GM18873 (cell line): ENCODE measurements around the gene ROCK2.
A peak's percentile ranks its signal among the peaks of the same experiment; 100 is the strongest.

Experiments used
- ATAC-seq: cut with Tn5 transposase; IDR thresholded peaks from one replicate; pipeline ENCODE4 v1.9.1; 2021; ENCODE audit warnings: mild to moderate bottlenecking, moderate library complexity, moderate number of reproducible peaks; ENCODE audit not compliant: unreplicated experiment, low FRiP score

Gene ROCK2

DNA sequence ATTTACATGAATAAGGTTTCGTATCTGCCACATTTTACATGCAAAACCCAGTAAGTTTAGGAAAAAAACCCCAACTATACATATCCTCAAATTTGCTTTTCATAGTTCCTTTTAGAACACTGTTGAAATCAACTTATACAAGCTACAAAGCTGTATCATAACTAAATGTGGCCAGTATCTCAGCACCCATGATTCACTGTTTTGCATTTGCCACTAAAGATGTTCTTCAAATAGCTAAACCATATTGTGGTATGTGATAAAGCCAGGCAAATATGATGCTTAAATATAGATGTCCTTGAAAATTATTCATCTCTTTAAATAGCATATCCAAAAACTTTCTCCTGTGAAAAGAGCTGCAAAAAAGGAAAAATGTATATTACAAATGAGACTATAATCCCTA is 29.9 kb downstream of the ROCK2 start:
- ATAC-seq = no peak

DNA sequence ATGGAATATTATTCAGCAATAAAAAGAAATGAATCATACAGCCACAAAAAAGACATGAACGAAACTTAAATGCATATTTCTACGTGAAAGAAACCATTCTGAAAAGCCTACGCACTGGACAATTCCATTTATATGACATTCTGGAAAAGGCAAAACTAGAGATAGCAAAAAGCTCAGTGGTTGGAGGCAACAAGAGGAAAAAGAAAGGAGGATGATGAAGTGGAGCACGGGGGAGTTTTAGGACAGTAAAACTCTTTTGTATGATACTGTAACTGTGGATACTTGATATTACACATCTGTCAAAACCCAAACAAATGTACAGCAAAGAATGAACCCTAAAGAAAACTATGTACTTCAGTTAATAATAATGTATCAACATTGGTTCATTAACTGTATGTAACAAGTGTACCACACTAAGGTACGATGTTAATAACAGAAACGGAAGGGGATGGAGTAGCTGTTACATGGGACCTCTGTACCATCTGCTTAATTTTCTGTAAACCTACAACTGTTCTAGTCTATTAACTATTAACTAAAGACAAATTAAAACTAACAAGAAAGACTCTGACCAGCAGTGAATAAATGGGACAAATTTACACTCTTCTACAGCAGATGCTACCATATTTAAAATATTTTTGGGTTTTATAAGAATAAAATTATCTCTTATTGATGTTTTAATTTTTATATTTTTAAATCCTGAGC is 31.5 kb downstream of the ROCK2 start:
- no peak for ATAC-seq

DNA sequence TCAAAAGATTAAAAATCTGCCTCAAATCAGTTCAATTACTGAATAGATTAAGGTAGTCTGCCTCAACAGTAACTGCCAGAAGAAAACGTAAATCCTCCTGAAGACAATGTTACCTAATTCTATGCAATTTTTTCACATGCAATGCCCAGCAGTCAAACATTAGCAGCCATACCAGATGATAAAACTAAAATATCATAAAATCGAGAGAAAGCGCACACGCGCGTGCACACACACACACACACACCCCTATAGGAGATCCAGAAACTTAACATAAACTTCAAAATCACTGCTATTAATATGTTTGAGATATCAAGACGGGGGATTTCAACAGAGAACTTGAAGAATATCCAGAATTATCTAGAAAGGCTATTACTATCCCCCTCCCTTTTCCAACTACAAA is 32.9 kb downstream of the ROCK2 start:
- no peak for ATAC-seq

DNA sequence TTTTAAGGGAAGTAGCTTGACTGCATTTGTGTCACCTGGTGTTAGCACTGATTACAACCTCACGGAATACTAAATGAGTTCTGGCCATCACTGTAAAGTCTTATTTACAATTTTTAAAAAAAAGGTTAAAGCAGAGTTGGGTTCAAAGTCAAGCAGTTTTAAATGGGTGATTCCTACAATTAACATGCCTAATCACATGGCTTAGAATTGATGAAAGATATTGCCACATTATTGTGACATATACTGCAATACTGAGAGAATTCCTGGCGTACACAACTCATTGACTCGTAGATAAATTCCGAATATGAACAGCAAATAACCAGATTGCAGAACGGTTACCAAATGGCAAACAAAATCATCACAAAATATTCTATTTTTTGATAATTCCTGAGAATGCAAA is 34.2 kb downstream of the ROCK2 start:
- ATAC-seq = no peak

DNA sequence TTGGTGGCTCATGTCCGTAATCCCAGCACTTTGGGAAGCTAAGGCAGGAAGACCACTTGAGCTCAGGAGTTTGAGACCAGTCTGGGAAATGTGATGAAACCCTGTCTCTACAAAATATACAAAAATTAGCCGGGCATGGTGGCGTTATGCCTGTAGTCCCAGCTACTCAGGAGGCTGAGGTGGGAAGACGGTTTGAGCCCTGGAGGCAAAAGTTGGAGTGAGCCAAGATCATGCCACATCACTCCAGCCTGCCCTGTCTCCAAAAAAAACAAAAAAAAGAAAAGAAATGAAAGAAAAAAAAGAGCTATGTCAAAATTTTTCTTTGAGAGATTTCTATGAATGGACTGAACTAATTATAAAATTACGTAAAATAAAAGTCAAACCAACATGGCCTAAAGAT is 34.7 kb downstream of the ROCK2 start:
- no peak for ATAC-seq

DNA sequence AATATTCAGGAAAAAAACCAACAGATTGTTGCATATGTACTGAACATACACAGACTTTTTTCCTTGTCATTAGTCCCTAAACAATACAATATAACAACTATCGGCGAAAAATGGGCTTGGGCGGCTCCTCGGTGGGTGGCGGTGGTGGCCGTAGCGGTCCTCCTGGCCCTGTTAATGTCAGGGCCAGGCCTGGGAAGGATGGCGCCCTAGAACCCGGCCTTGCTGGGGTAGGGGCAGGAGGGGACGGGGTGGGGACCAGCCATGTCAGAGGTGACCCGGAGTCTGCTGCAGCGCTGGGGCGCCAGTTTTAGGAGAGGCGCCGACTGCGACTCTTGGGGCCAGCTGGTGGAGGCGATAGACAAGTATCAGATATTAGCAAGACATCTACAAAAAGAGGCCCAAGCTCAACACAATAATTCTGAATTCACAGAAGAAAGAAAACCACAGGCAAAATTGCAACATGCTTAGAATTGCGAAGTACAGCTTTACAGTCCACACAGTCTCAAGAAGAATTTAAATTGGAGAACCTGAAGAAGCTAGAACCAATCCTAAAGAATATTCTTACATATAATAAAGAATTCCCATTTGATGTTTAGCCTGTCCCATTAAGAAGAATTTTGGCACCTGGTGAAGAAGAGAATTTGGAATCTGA is 36.5 kb downstream of the ROCK2 start:
- no peak for ATAC-seq

DNA sequence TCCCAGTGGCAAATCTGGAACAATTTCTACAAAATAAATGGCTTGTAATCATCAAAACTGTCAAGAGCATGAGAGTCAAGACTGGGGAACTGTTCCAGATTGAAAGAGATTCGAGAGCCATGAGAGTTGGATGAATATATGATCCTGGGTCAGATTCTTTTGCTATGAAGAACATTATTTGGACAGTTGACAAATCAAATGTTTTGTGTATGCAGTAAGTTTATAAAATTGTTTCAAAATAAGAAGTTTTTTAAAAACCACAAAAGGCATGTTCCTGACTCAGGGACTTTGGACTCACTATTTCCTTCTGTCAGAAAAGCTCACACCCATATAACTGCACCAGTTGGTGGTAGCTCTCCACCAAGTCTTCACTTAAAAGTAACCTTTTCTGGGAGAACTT is 38.5 kb downstream of the ROCK2 start:
- no peak for ATAC-seq

DNA sequence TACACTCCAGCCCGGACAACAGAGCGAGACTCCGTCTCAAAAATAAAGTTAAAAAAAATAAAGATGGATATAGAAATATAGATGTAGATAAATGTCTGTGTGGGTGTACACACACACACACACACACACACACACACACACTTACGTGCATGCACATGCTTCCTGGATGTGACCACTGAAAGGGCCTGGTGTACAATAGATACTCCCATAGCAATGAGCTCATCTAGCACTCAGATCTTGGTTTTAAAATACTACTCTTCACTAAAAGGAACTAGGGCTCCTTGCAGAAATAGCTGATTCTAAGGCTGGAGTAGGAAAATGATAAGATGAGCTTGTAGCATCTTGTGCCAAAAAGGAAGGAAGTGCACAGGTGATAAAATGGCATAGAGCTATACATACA is 39.1 kb downstream of the ROCK2 start:
- ATAC-seq = no peak

DNA sequence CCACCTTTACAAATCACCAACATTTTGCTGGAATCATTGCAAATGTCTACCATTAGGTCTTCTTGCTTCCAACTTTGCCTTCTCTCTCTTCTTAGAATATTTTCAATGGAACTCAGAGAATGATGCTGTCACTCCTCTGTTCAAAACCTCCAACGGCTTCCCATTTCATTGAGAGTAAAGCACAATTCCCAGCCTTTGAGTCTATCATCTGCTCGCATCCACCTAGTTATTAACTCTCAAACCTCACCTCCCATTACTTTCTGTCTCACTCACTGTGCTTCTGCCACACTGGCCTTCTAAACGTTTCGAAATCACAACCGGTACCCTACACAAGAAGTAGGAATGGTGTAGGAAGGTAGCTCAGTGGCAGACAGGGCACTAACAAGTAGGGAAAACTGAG is 40.0 kb downstream of the ROCK2 start:
- no peak for ATAC-seq

DNA sequence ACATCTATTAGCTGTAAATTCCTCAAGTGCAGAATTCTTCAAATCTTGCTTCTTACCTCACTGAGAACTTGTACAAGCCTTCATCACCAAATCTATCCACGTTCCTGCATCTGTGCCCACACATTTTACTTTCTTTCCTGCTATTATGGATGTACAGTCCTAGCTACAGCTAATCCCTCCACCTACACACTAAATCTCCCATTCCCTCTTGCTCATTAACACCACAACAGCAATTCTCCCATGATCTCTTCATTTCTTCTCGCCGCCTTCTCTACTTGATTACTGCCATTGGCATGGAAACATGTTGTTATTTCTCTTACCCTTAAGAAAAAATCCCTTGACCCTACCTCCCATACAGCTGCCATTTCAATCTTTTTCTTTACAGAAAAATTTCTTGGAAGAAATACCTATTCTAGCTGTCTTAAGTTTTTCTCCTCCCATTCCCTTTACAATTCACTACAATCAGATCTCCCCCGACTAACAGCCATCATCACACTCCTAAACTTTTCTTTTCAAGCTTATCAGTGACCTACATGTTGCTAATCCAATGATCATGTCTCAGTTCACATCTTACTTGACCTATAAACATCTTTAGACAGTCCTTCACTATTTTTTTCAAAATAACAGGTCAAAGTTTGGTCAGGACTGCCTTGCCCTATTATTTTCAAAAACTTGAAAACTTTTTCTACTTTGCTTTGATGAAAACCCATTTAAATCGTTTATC is 41.0 kb downstream of the ROCK2 start:
- ATAC-seq = no peak

DNA sequence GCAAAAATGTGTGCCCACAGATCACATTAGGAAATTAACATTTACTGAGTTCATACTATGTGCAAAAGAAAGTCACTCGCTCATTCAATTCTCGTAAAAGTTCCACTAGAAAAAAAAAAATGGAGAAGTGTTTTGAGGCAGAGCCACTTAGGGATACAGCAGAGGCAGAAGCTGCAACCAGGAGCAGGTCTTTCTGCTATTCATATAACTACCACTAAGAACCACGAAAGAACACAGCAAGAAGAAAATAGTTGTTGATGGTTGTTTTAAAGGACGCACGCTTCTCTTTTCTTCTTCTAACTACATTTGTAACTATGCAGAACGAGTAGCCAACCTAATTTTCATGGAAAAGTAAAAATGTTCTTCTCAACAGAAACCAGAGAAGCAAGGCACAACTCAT is 45.0 kb downstream of the ROCK2 start:
- no peak for ATAC-seq

DNA sequence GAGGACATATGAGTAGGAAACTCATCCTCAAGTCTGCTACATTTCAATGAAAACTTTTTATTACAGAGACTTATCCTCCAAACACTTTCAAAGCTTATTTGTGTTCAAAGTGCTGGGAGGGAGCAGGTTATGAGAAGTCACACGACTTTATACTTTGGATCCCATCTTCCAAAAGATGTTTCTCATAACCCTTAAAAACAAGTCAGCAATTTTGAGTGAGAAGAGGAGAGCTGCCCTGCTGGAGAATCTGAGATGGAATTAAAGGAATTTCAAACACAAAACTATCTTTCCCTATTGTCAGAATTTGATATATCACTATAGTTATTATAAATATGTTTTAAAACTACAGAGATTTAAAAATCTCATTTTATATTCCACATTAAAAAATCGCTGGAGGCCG is 45.8 kb downstream of the ROCK2 start:
- ATAC-seq = no peak

DNA sequence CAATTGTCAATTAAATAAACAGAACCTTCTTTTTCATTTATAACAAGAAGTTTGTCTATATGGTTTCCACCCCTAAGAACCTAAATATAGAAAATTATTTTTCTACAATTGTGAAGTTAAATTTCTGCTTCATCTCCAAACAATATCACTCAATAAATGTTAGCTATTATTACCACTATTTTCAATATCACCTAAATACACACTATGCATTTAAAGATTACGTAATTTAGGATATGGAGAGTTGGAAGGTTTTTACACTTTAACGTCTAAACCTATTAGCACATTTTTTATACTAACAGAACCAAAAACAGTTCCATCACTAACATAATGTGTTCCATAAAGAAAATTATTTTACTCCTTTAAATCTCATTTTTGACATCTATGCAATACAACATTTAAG is 48.0 kb downstream of the ROCK2 start:
- no peak for ATAC-seq

DNA sequence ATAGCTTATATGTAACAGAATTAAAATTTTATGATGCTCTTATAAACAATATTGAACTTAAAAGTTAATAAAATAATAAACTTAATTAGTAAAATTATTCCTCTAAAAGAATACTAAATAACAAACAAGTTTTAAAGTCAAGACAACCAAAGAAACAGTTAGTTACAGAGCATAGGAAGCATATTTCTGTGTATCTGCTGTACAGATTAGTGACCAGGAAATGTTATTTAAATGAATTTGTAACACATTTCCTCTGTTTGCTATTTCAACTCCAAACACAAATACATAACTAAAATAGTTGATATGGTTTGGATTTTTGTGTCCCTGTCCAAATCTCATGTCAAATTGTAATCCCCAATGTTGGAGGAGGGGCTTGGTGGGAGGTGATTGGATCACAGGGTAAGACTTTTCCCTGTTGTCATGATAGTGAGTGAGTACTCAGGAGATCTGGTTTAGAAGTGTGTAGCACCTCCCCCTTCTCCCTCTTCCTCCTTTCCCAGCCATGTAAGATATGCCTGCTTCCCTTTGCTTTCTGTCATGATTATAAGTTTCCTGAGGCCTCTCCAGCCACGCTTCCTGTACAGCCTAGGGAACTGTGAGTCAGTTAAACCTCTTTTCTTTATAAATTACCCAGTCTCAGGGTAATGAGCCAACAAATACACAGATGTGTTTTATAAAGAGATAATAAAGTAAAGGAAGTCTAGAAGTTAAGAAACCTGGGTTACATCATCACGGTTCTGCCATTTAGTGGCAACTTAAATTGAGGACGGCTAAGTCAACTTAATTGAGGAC is 51.8 kb downstream of the ROCK2 start:
- no peak for ATAC-seq

DNA sequence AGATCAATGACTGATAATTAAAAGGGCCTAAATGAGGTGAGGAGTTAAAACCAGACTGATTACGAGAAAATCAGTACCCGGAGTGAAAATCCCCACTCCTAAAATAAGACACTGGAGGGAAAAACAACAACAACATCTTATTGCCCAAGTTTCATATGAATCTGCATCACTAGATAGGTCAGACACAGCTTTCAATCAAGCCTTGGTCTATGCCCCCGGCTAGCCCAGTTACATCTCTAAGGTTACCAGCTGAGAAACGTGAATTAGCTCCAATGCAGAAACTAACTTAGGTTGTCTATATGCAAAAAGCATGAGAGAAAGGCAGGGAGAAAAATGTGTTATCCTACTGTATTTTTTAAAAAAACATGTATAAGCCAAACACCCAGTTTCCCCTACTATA is 53.7 kb downstream of the ROCK2 start:
- peak; percentile 51 for ATAC-seq

DNA sequence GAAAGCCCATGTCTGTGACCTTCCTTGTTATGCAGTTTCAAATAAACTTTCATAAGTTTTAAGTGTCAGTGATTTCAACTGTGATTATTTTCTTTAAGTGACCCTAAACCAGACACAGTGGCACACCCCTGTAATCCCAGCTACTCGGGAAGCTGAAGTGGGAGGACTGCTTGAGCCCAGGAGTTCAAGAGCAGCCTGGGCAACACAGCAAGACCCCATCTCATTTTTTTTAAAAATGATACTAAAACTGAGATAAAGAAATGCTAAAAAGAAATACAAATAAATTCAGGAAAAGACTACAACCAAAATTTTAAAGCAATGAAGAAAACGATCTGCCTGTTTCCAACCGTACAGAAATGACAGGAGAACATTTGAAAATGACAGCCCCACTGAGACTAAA is 54.2 kb downstream of the ROCK2 start:
- ATAC-seq = no peak

DNA sequence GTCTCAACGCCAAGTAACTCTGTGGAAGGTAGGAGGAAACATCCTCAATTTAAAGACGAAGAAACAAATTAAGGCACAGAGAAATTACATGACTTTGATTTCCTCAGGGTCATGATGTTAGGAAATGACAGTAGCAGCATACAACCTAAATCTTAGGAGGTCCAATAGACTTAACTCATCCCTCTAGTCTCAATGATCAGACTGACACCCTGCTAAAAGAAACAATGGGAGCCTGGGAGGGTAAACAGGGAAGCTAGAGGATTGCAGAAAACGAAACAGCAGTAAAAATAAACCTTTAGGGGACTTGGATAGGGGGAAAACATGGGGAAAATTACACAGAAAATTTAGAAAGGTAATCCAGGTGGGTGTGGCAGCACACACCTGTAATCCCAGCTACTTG is 56.0 kb downstream of the ROCK2 start:
- ATAC-seq = no peak

DNA sequence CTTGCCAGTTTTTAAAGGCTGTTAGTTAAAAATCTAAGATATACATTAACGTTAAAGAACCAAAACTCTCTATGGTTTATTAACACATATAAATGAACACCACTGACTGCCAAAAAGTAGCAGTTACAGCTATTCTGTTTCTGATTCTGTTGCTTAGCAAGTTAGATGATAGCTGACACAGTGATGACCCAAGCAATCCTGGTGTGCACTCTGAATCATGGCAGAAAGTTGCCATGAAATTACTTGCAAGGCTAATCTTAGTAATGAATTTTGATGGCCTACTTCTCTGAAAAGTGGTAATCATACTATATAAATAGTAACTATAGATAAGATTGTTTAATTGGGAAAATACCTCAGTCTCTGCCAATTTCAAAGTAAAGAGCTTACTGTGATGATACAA is 57.7 kb downstream of the ROCK2 start:
- no peak for ATAC-seq

DNA sequence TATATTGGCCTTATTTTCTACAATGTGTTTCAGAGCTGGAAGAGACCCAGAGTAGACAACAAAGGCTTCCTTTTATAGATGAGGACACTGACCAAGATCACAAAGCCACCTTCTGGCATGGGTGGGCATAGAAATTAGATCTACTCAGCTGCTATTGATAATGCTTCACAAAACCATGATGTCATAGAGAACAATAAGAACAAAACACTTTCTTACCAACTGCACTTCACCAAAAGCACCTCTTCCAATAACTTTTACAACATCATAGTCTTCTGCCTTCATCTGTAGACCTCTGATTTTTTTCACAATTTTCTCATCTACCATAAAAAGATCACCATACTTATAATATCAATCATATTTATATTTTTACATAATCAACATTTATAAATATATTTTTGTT is 58.1 kb downstream of the ROCK2 start:
- ATAC-seq = no peak

DNA sequence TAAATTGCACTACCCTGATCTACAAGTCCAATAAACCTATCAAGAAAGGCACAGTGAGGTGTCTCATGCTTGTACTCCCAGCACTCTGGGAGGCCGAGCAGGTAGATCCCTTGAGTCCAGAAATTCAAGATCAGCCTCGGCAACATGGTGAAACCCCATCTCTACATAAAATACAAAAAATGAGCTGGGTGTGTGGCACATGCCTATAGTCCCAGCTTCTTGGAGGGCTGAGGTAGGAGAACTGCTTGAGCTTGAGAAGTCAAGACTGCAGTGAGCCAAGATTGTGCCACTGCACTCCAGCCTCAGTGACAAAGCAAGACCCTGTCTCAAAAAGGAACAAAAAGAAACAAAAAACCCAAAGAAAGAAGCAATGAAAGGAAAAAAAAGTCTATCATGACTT is 58.9 kb downstream of the ROCK2 start:
- no peak for ATAC-seq

DNA sequence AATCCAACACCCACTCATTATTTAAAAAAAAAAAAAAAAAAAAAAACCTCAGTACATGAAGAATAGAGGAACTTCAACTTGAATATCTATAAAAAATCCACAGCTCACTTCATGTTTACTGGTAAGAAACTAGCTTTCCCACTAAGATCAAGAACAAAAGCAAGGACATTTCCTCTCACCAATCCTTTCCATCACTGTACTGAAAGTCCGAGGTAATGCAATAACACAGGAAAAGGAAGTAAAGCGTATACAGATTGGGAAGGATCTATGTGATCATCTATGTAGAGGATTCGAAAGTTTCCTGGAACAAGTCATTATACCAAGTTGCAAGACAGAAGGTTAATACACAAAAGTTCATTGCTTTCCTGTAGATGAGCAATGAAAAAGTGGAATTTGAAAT is 63.2 kb downstream of the ROCK2 start:
- ATAC-seq = no peak
